HG03520 (cell line): ENCODE results near the gene CNOT3.
"Not testable (repeated sequence)": the region's sequence is repeated elsewhere in the genome, so short reads cannot be mapped to it uniquely, and the experiment has no call there.

Experiments used
- ATAC-seq: cut with Tn5 transposase; IDR thresholded peaks from one replicate; pipeline ENCODE4 v1.9.1; 2021; ENCODE audit warnings: mild to moderate bottlenecking, moderate library complexity; ENCODE audit not compliant: unreplicated experiment

Gene CNOT3

GRCh38 chr19:54189735-54190502 lies 52.4 kb downstream of the CNOT3 start:
- peak; percentile 41 for ATAC-seq

GRCh38 chr19:54190503-54191010 lies 53.0 kb downstream of the CNOT3 start:
- peak; percentile 32 for ATAC-seq

- ATAC-seq: peak; percentile 17
These were observed 53.6 kb downstream of the CNOT3 start, which contains the start of gene TSEN34 for GRCh38 chr19:54191011-54191810. TSEN34 (plus strand) TSS chr19:54191308; CDS start chr19:54191365, 57 bp downstream.

- ATAC-seq: no peak
These were observed 54.4 kb downstream of the CNOT3 start for GRCh38 chr19:54191811-54192453.

GRCh38 chr19:54193011-54193410 lies 55.4 kb downstream of the CNOT3 start:
- ATAC-seq: no peak

- not testable (repeated sequence) for ATAC-seq
These were observed 56.9 kb downstream of the CNOT3 start for GRCh38 chr19:54194463-54194862.

- no peak for ATAC-seq
These were observed 59.0 kb downstream of the CNOT3 start for GRCh38 chr19:54196536-54196935.

- no peak for ATAC-seq
These were observed 59.6 kb downstream of the CNOT3 start for GRCh38 chr19:54197121-54197520.

GRCh38 chr19:54199401-54199800 lies 61.8 kb downstream of the CNOT3 start:
- no peak for ATAC-seq

GRCh38 chr19:54201172-54201701 lies 63.7 kb downstream of the CNOT3 start:
- ATAC-seq: no peak

GRCh38 chr19:54201980-54202379 lies 64.4 kb downstream of the CNOT3 start:
- ATAC-seq: no peak

GRCh38 chr19:54203151-54203611 lies 65.6 kb downstream of the CNOT3 start:
- no peak for ATAC-seq

GRCh38 chr19:54204767-54205468 lies 67.4 kb downstream of the CNOT3 start:
- ATAC-seq: no peak
